ENCODE data around the gene NUP214. TPM values are rescaled to one million over a fixed set of nuclear protein-coding genes. Genes with fewer than 3 reads are reported as not detected.

Gene NUP214
- total RNA-seq, 4 donors from 2014 or later = 64.7 to 90.8 (median 74.0) TPM

- TF ChIP-seq CTCF (IDR thresholded peaks at IDR 0.05; ENCODE audit: low read depth) = no peak
Observed at GRCh38 chr9:131255676-131256197, 130.4 kb downstream of the NUP214 start.

GRCh38 chr9:131257266-131258025 lies 132.1 kb downstream of the NUP214 start:
- no peak for TF ChIP-seq CTCF (IDR thresholded peaks at IDR 0.05; ENCODE audit: low read depth)

DNA sequence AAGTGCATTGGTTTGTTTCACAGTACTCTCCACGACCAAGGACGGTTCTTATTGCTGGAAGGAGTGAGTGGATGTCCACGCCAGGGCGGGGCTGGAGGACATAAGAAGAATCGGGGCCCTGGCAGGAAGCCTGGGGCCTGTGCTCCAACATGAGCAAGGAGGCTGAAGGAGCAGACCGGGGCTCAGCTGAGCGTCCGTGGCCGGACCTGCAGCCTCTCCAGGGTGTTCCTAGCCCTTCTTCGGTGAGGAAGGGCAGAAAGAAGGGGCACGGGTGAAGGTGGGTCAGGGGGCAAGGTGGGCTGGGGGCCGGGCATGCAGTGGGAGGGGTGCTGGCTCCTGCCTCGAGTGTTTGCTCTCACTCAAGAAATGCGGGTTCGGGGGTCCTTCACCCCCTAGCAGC lies 132.8 kb downstream of the NUP214 start:
- TF ChIP-seq CTCF (IDR thresholded peaks at IDR 0.05; ENCODE audit: low read depth) = no peak

DNA sequence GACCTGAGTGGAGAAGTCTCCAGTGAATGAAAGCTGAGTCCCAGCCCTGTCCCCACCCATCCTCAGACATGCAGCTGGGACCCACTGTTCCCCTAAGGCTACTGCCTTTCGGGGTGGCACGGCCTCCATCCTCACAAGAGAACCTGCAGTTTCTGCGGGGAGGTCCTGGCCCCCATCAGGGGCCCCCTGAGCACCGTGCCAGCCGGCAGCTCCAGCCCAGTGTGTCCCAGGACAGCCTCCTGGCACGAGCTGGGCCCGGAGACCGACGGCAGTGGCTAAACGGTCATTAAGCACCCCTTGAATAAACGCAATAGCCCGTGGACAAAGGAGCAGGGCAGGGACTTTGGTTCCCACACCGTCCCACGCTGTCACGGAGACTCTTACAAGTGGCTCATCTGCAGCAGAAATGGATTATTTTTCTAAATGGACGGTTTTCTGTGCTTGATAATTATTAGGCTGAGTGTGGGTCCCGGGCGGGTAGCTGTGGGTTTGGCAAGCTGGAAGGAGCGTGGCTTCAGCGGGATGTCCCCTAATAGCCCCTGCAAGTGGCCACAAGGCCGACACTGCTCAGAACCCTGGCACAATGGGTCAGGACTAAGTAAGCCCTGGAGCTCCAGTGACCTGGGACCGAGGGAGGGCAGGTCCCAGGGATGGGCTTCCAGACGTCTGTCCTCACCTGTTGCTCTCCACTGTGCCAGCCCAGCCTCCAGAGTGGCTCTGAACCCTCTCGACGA lies 133.5 kb downstream of the NUP214 start:
- TF ChIP-seq CTCF (IDR thresholded peaks at IDR 0.05; ENCODE audit: low read depth) = no peak

DNA sequence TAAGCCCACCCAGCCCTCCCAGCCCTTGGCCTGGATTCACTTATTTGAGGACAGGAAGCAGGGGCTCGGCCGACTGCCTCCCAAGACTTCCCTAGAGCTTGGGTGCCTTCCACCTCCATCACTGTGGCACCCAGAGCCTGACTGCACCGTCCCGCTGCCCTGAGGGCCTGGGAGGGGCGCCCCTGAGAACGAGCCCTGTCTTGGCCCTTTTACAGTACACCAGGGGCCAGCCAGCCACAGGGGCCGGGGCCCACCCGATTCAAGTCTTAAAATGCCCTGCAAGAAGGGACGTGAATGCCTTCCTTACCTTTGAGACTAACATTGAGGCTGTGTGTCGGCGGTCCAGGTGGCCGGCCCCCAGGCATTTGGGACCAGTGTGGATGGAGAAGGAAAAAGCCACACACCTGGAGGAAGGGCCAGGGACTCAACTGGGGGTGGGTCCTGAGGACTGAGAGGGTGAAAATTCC lies 134.1 kb downstream of the NUP214 start:
- no peak for TF ChIP-seq CTCF (IDR thresholded peaks at IDR 0.05; ENCODE audit: low read depth)

- no peak for TF ChIP-seq CTCF (IDR thresholded peaks at IDR 0.05; ENCODE audit: low read depth)
Observed at GRCh38 chr9:131259916-131260597, 134.7 kb downstream of the NUP214 start.

Measured in subcutaneous adipose tissue (tissue), 4 donors.